GM10266 (cell line): Measurements from ENCODE around the gene MB21D2.

Source experiments
- DNase-seq: peaks from one replicate; pipeline ENCODE4 v3.0.0; 2012; ENCODE audit errors: extremely low spot score
- CTCF ChIP-seq: IDR thresholded peaks from 2 replicates; pipeline ENCODE4 v1.5.1; 2012; ENCODE audit warnings: mild to moderate bottlenecking, low read depth; ENCODE audit not compliant: control insufficient read depth, insufficient read depth; ENCODE audit errors: missing control alignments

MB21D2 gene

DNA sequence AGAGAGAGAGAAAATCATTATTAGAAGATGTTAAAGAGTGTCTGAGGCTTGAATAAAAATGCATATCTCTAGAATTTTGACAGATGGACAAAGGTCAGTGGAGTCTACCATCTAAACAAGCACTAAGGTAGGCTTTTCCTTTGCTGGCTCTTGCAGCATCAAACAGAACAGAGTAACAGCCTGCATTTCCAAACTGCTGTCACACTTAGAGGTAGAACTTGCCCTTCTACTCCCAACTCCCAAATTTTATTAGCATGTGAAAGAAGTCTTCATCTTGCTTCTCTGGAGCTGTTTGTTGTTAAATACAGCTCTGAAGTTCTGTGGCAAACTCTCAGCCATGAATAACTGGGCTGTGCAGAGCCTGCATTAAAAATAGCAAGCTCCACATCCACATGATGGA is 4.1 kb upstream of the MB21D2 start:
- DNase-seq = no peak
- TF ChIP-seq CTCF = no peak

DNA sequence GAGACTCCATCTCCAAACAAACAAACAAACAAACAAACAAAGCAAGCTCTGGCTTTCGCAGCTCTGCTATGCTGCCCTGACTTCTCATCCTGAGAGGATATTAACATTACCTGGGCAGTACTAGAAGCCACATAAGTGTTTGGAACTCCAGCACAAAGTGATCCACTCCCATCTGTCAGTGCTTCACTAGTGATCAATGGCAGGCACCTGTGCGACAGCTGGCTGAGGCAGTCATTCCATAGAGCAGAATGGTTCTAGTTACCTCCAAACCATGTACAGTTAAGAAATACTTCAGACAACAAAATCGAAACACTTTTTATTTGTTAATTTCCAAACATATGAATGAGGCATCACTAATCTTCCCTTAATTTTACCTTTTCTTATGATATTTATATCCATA is 2.8 kb upstream of the MB21D2 start:
- TF ChIP-seq CTCF = no peak
- no peak for DNase-seq

DNA sequence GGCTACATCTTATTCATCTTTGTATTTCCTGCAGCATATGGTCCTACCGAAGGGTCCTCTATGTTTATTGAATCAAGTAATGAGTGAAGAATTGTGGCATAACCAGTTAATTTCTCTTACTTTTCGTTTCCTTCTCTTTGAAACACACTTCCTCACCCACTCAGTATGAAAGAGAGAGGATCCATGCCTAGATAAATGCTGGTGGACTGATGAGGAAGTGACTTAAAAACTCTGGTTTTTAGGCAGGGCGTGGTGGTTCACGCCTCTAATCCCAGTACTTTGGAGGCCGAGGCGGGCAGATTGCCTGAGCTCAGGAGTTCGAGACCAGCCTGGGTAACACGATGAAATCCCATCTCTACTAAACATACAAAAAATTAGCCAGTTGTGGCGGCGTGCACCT is 2.2 kb upstream of the MB21D2 start:
- no peak for DNase-seq
- TF ChIP-seq CTCF = no peak

GRCh38 chr3:192918275-192918588 is 576 bp upstream of the MB21D2 start:
- DNase-seq = no peak
- TF ChIP-seq CTCF = peak; percentile 31

GRCh38 chr3:192917028-192917403 is 640 bp downstream of the MB21D2 start:
- TF ChIP-seq CTCF = peak; percentile 30
- peak; percentile 69 for DNase-seq

DNA sequence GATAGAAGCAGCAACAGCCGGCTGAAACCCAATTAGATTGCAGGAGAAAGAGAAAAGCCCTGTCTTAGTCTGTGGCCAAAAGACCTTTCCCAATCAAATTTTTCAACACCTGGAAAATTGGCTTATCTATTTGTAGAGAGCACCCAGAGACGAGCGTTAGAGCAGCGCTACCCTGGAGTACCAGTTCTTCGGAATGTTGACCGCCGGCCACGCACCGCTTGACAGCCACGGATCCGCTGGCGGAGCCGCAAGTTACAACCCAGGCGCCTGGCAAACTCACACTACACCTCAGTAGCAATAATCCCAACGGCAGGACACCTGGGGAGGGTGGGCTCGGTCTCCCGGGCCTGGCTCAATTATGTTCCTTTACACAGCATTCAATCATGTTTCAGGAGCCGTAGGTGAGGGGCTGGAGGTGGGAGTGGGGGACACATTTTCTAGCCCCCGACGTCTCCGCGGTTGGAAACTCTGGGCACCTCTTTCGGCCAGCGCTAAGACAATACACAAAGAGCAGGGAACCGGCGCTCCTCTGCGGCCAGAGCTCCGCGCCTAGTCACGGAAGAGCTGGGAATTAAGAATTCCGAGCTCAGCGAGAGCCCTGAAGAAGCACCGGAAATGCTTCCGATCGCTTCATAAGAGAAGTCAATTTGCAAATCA is 1.2 kb downstream of the MB21D2 start:
- no peak for TF ChIP-seq CTCF
- no peak for DNase-seq

GRCh38 chr3:192915722-192916121 is 1.9 kb downstream of the MB21D2 start:
- no peak for TF ChIP-seq CTCF
- DNase-seq = no peak
